T-helper 9 cell (primary cell): ENCODE data around the gene GTF2F1.
"Not testable (repeated sequence)": the region's sequence is repeated elsewhere in the genome, so short reads cannot be mapped to it uniquely, and the experiment has no call there.

Experiments used
- DNase-seq: peaks from one replicate; pipeline ENCODE4 v3.0.0-alpha.2; 2020

Gene GTF2F1

DNA sequence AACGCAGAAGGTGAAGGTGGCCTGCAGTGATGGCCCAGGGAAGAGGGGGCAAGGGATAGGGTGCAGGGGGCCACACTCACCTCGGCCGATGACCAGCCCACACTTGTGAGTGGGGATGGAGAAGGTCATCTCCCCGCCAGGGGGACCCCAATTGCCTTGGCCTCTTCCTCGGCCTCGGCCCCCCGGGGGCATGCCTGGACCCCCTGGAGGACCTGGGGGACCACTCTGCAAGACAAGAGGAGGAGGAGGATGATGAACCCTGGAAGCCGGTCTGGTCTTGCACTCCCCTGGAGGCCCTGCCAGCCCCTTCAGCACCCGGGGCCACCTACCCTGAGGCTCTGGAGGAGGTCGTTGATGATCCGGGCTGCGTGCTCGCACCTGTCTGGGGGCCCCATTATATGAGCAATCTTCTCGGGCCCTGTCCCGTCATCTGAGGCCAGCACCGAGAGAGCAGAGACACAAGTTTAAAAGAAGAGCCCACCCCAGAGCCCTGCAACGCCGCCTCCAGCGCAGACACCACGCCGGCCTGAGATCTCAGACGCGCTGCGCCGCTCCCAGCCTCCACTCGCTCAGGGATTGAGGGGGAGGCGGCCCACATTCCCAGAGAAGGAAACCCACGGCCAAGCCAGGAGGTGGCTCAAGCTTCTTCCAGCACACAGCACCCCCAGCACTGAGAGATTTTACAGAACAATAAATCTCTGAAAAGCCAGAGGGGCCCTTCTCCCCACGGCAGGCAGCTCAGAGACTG, 23.9 kb upstream of the GTF2F1 start:
- no peak for DNase-seq

DNA sequence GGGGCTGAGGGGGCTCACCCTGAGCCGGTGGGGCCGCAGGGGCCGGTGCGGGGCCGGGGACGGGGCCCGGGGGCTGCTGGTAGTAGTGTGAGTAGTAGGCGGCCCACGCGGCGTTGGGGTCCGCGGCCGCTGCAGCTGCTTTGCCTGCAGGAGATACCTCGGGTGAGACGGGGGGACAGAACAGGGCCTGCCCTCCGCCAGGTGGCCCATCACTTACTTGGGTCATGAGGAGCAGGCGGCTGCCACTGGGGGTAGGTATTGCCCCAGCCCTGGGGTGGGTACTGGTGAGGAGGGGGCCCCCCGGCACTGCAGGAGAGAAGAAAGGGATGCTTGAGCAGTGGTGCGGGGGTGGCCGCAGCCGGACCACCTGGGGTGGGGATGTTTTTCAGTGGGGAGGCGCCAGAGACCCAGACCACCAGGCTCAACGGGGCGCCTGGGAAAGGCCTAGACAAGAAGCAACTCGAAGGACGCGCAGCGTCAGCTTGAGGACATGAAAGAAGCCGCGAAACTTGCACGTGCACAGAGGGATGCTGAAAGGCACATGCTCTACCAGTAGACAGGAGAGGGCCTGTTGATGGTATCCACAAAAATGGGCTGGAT, 22.7 kb upstream of the GTF2F1 start:
- DNase-seq: no peak

DNA sequence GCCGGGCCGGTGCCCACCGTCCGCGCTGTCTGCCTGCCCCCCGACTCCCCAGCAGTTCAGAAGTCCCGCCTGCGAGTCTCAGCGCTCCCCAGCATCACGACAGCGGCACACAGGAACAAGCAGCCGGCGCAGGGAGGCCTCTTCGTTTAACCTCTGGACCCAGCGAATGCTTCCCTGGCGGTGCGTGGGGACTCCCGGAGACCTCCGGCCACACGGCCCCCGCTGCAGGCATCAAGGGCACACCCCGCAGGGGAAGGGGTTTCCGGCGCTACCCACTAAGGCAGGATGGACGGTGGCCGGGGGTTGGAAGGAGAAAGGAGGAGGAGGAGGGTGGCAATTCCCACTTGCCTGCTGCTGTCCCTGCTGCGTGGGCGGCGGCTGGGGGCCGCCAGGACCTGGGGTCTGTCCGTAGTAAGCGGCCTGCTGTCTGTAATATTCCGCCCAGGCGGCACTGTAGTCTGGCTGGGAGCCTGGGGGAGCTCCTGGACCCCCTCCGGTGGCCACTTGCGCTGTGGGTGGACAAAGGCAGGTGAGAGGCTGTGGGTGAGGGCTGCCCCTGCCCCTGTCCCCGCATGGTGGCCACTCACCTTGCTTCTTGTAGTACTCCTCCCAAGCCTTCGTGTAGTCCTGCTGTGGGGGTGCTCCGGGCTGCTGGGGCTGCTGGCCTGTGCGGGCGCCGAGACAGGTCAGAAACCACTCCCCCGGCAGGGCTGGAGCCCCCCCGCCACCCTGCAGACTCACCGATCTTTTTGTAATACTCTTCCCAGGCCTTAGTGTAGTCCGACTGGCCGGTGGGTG, 22.0 kb upstream of the GTF2F1 start:
- DNase-seq: no peak

DNA sequence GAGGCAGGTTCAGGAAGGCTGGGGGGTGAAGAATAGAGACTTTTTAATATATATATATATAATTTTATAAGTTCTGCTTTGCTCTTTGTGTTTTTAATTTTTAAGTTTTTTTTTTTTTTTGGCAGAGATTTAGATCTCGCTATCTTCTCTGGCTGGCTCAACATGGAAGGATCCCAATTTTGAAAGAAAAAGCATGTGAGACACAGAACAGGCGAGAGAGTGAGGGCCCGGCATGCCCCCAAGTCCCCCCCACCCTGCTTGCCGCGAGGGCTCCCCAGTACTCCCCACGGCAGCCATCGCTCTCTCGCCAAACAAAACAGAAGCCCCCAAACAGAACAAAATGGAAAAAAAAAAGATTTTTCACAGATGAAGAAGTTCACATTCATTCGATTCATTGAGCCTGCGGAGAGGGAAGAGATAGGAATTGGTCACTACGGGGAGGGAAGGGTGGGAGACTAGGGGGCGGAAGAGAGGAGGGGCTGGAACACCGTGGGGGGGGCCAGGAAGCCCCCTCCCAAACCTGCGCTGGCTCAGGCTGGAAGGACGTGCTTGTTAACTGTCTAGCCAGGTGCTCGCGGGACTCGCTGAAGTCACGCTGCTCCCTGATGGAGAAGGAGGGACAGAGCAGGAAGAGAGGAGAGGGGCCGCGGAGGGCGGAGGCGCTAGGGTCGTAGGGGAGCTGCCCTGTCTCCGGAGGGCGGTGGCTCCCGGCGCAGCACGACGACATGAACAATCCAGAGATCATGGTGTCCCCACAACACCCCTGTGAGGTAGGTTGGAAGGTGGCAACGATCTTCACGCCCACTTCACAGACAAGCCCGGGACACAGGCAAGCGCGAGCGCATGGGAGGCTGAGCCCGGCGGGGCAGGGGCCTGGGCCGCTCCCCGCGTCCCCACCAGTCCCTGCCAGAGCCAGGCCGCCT, 21.0 kb upstream of the GTF2F1 start:
- DNase-seq: no peak

DNA sequence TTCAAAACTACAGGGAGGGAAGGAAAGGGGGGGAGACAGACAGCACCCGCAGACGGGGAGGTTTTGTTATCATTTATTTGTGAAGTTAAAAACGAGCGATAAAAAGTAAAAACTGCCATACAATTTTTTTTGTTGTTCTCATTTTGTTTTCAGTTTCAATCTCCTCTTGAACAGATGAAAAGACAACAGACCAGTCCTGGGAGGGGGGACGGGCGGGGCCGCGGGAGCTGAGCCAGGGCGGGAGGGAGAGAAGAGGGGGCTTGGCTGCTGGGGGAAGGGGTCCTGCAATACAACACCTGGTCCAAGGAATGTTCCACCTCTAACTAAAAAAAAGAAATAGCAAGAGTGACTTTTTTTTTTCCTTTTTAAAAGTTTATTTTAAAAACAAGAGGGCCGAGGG, 20.3 kb upstream of the GTF2F1 start:
- DNase-seq: no peak

DNA sequence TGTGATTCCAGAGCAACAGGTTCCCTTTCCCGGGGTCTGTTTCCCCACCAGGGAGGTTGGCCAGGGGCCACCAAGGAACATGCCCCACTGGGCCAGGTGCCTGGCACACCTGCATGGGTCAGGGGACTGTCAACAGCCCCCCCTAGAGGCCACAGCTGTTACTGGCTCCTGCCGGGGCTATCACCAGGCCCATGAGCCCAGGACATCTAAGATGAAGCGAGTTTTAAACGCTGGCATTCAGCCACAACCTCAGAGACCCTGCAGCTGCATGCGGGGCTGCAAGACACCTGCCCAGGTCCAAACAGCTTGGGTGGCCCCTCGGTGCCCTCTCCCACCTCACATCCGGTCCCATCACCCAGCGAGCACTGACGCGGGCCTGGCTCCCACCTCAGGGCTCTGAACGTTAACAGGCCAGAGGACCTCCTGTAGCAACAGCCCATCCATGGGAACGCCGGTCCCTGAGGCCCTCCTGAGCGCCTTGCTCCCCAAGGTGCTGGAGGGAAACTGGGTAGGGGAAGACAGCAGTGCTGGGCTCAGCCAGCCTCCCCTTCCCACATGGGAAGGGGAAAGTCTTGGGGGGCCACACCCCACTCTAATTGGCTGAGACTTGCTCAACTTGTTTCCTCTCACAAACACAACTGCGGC, 19.6 kb upstream of the GTF2F1 start:
- peak; percentile 40 for DNase-seq

DNA sequence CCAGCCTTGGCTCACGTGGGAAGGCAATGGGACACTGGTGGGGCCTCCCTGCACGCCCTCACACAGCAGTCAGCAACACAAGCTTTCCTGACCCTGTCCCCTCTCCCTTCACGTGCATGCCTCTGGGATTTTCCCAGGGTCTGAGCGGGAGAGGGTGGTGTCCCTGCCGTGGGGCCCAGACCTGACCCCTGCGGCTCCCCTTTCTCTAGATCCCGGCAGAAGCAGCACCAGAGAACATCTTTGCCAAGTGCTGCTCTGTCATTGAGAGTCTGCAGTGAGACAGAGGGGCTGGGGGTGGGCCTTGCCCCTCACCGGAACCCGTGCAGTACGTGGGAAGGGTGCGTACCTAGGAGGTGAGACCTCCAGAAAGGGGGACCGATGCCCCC, 19.1 kb upstream of the GTF2F1 start:
- DNase-seq: no peak

DNA sequence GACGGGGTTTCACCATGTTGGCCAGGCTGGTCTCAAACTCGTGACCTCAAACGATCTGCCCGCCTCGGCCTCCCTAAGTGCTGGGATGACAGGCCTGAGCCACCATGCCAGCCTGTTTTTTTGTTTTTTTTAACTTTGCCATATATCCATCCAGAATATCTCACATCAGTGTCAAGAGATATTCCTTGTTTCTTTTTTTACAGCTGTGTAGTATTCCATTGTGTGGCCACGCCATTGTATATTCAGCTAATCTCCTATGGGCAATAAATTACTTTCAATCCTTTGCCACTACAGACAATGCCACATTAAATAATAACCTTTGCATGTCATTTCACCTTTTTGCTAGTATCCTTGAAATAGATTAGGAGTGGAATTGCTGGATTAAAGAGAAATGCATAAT, 16.4 kb upstream of the GTF2F1 start:
- no peak for DNase-seq

DNA sequence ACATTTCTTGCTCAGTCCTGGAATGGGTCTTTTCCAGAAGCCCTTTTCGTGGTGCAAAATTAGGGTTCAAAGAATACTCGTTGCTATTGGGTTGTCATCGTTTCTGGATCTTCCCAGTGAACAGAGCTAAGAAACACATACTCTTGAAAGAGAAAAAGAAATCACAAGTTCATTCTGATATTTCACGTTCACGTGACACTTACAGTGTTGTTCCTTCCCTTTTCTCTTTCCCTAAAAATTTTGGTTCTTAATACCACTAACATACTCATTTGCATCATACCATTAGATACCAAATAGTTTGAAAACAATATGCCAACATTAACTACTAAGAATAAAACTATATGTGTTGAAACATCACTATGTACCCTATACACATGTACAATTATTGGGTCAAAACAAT, 13.4 kb upstream of the GTF2F1 start:
- no peak for DNase-seq

DNA sequence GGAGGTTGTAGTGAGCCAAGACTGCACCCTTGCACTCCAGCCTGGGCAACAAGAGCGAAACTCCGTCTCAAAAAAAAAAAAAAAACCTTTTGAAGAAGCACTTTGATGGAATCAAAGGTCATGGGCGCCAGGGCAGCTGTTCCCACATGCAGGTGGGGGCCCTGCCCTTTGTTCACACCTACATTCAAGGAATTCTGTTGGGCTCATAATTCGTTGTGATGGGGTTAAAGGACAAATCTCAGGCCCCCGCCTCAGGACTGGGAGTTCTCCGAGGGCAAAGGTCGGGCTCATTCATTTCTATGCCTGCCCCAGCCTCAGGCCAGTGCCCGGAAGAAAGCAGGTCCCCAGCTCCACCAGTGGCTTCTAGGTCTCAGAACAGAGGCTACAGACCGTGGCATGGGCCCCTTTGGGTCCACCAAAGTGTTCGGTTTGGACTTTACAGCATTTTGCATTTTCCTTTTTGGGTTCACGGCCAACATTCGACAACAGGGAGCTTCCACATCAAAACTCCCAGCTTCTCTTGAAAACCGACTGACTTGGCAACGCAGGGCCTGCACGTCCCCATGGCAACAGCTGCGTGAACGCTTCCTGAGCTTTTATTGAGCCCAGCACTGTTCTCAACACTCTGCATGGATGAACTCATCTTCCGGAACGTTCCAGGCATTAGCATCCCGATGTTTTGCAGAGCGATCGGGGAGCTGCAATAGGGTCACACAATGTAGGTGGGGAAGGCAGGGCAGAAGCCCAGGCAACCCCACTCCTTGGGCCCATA, 10.1 kb upstream of the GTF2F1 start:
- DNase-seq: no peak

DNA sequence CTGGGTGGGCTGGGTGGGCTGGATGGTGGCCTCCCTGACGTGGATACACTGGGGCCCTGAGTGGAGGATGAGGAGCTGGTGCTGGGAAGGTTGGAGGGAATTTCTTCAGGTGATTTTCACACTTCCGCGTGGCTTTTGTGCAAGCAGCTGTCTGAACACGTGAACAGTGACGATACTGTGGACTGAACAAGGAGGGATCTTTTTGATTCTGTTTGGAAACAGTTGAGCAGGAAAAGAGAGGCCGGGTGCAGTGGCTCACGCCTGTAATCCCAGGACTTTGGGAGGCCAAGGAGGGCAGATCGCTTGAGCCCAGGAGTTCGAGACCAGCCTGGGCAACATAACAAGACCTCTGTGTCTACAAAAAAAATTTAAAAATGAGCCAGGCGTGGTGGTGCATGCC, 9.1 kb upstream of the GTF2F1 start:
- DNase-seq: no peak

DNA sequence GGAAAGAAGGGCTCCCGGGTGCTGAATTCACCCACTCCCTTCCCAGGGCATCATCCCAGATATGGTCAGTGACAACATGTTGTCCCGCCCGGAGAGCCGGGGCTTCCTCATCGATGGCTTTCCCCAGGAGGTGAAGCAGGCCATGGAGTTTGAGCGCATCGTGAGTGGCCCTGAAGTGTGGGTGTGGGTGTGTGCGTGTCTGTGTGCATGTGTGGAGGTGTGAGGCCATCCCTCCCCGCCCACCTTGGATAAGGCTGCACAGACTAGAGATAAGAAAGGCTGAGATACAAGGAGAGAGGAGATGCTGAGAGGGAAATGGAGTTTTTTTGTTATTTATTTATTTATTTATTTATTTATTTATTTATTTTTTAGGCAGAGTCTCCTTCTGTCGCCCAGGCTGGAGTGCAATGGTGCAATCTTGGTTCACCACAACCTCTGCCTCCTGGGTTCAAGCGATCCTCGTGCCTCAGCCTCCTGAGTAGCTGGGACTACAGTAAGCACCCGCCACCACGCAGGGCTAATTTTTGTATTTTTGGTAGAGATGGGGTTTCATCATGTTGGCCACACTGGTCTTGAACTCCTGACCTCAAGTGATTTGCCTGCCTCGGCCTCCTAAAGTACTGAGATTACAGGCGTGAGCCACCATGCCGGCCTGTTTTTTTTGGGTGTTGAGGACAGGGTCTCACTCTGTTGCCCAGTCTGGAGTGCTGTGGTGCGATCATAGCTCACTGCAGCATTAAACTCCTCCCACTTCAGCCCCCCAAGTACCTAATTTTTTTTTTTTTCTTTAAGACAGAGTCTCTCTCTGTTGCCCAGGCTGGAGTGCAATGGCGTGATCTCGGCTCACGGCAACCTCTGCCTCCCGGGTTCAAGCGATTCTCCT, 7.3 kb upstream of the GTF2F1 start:
- not testable (repeated sequence) for DNase-seq

DNA sequence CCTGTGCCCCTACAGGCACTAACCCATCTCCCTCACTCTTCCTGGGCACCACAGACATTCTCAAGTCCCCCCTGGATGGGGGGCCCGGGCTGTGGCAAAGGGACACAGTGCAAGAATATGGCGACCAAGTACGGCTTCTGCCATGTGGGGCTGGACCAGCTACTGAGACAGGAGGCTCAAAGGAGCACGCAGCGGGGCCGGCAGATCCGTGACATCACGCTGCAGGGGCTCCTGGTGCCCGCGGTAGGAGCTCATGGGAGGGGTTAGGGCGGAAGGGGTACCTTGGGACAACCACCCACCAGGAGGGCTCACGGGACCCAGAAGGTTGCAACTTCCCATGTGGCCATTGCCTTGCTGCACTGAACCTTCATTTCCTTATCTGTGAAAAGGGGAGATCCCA, 3.3 kb upstream of the GTF2F1 start:
- DNase-seq: no peak

DNA sequence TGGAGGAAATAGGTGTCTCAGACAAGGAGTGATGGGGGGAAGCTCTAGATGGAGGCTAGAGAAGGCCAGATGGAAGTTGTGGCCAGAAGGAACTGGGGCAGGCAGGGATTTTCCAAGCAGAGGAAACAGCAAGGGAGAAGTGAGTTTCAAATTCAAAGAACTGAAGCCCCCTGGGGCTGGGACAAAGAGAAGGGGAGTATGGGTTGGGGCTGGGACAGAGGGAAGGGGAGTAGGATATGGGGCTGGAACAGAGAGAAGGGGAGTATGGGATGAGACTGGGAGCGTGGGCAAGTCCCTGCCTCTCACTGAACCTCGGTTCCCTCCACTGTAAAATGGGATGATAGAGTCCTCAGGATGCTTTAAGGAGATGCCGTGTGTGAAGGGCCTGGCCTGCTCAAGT, 1.9 kb upstream of the GTF2F1 start:
- no peak for DNase-seq

DNA sequence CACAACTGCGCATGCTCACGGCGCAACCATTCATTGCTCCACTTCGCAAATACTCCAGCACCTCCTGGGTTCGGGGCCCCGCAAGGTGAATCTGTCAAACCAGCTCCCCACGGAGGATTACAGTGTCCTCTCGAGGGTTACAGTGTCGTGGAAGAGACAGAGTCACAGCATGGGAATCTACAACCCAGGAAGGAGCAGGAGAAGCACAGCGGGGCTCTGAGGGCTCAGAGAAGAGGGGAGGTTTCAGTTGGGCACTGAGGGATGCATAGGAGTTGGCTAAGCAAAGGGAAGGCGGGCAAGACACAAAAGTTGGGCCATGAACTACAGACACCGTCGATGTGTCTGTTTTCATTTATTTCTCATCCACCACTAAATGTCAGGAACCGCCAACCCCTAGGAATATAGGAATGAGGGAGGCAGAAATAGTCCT, 1.0 kb upstream of the GTF2F1 start:
- DNase-seq: no peak

DNA sequence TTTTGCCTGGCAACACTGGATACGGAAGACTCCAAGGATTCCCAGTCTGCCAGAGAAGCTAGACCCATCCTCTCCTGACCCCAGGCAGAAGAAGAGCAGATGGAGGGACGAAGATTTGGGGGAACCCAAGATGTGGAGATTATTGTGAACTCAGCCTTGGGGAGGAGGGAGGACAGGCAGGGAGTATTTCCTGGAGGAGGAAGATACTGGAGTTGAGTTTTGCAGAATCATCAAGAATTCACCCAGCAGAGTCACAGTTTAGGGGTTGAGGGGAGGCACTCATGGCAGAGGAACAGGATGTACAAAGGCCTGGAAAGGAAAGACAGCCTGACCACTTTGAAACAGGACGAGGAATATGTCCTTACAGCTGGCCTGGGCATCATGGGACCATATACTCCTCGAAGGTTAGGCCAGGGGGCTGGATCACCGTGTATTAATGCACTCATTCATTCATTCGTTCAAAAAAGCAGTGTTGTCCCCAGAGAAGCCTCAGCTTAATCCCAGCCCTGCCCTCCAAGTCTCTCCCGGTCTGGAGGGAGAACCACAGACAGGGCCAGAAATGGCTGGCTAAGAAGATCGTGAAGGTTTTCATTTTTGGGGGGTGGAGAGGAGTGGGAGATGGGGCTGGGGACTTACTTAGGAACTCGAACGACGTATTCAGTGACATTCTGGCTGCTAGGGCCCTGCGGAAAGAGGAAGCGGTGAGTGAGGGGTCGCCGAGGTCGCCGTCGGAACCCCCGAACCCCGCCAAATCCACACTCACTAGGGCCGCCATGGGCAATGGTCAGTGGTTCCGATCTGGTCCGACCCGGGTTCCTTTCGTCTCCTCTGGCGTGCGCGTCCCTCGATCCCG, 517 bp downstream of the GTF2F1 start:
- no peak for DNase-seq

DNA sequence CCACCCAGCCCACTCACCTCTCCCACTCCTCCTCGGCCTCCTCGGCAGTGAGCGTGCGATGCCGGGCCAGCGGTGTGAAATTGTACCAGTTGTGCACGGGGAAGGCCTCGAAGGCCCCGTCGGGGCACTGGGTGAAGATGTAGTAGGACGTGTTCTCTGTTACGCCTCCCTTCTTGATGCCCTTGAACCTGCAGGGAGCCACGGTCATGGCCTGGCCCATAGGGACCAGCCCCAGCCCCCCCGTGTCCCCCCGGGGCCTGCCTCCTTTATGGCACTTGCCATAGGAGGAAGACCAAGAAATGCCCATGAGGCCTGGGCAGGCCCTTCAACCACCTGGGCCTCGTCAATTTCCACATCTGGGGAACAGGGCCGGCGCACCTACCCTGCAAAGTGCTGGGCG, 5.6 kb downstream of the GTF2F1 start:
- DNase-seq: no peak

DNA sequence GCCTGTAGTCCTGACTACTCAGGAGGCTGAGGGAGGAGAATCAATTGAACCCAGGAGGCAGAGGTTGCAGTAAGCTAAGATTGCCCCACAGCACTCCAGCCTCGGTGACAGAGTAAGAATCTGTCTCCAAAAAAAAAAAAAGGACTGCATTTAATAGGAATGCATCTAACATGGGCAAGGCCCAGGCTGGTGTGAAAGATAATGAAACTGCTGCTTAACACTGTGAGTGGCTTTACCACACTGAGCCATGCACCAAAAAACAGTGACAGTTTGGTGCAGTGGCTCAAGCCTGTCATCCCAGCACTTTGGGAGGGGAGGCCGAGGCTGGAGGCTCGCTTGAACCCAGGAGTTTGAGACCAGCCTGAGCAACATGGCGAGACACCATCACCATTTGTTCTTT, 8.6 kb downstream of the GTF2F1 start:
- no peak for DNase-seq

DNA sequence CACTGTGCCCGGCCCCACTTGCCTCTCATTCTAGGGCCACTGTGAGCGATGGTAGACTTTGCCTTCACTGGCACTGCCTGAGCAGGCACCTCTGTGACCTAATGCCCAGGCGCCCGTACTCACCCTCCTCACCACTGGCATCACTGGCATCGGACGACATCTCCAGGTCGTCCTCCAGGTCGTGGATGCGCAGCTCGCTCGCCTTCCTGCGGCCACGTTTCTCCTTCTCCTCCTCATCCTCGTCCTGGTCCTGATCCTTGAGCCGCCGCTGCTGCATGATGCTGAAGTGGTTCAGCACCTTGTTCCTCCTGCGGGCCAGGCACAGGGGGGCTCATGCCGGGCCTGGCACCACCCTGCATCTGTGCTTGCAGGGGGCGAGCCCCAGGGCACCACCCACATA, 9.8 kb downstream of the GTF2F1 start:
- DNase-seq: no peak
